Left kidney (tissue), 1 donor: ENCODE data around the gene CAPN2. TPM values are rescaled to one million over a fixed set of nuclear protein-coding genes. Genes with fewer than 3 reads are reported as not detected.

Experiments used
- polyA plus RNA-seq: library from polyadenylated mRNA; unstranded; fragments of 120-200 nt; gene quantifications from one replicate; pipeline ENCODE4 v1.2.1, GENCODE V29; 2013; ENCODE audit not compliant: insufficient read length

CAPN2 gene
- polyA plus RNA-seq, 1 donor = 199 TPM

Other genes with a start within 250 kb of the CAPN2 start
- gene CAPN8, start 46.8 kb upstream of the CAPN2 start, polyA plus RNA-seq = 2.3 TPM
- 55.8 TPM for gene TP53BP2, start 133.4 kb downstream of the CAPN2 start, polyA plus RNA-seq